K562 (cell line): ENCODE data around the gene NAB1. TPM values are rescaled to one million over a fixed set of nuclear protein-coding genes. Genes with fewer than 3 reads are reported as not detected.
A peak's percentile ranks its signal among the peaks of the same experiment; 100 is the strongest.

Experiments used
- ATF3 ChIP-seq, 2 experiments: fragments of 450-650 bp in 1 of 2; sonication (generic) in 1 of 2; formaldehyde crosslinking in 1 of 2; IDR thresholded peaks in 1 of 2; conservative IDR thresholded peaks in 1 of 2; 2 replicates each; pipeline versions ENCODE4 v1.6.1 to v1.8.1; 2016 to 2023; ENCODE audit warnings: mild to moderate bottlenecking in 2 of 2, moderate library complexity in 2 of 2, inconsistent platforms in 1 of 2, missing genetic modification reagents in 1 of 2
- ATF4 ChIP-seq: fragments of 450-650 bp; formaldehyde crosslinking; IDR thresholded peaks from 2 replicates; pipeline ENCODE4 v1.4.0; 2022; ENCODE audit warnings: mild to moderate bottlenecking, moderate library complexity
- C11orf30 ChIP-seq: fragments of 450-650 bp; IDR thresholded peaks from 2 replicates; pipeline ENCODE4 v1.6.1; 2016; ENCODE audit warnings: low read depth, mild to moderate bottlenecking
- JUN ChIP-seq, 2 experiments: sonication (generic) in 1 of 2; formaldehyde crosslinking in 1 of 2; IDR thresholded peaks; 2 replicates each; pipeline versions ENCODE4 v1.6.1 to v1.8.0; 2012 to 2022; ENCODE audit warnings: borderline replicate concordance in 2 of 2, mild to moderate bottlenecking in 2 of 2, improper control_type of control experiment in 1 of 2, low read depth in 1 of 2, low read length in 1 of 2, missing genetic modification reagents in 1 of 2
- NCOA6 ChIP-seq: fragments of 450-650 bp; IDR thresholded peaks from 2 replicates; pipeline ENCODE4 v1.6.1; 2017; ENCODE audit warnings: mild to moderate bottlenecking
- PHB ChIP-seq: fragments of 250-450 bp; sonication (Bioruptor Pico); IDR thresholded peaks from 2 replicates; pipeline ENCODE4 v1.5.0; 2021
- PKNOX1 ChIP-seq: fragments of 450-650 bp; IDR thresholded peaks from 2 replicates; pipeline ENCODE4 v1.6.1; 2016
- PURB ChIP-seq: sonication (generic); formaldehyde crosslinking; IDR thresholded peaks from 2 replicates; pipeline ENCODE4 v1.9.0; 2021; ENCODE audit warnings: low read depth, mild to moderate bottlenecking, missing genetic modification reagents
- PYGO2 ChIP-seq: fragments of 450-650 bp; IDR thresholded peaks from 2 replicates; pipeline ENCODE4 v1.6.1; 2016; ENCODE audit warnings: mild to moderate bottlenecking, missing genetic modification characterization, moderate library complexity, missing compliant biosample characterization
- RBM15 ChIP-seq: fragments of 200-400 bp; formaldehyde crosslinking; IDR thresholded peaks from 2 replicates; pipeline ENCODE4 v1.6.1; 2018; ENCODE audit warnings: mild to moderate bottlenecking, low read length, moderate library complexity; ENCODE audit not compliant: insufficient read depth
- SIN3A ChIP-seq, 2 experiments: fragments of 150-350 bp in 1 of 2; IDR thresholded peaks; 2 replicates each; pipeline ENCODE4 v1.6.1; 2011 to 2016; ENCODE audit warnings: borderline replicate concordance in 2 of 2, low read depth in 2 of 2, low read length in 2 of 2, mild to moderate bottlenecking in 2 of 2, moderate library complexity in 2 of 2; ENCODE audit not compliant: control insufficient read depth in 1 of 2
- SP1 ChIP-seq: sonication (generic); formaldehyde crosslinking; IDR thresholded peaks from 2 replicates; pipeline ENCODE4 v1.8.1; 2022; ENCODE audit warnings: mild to moderate bottlenecking, missing genetic modification reagents
- TEAD1 ChIP-seq, 2 experiments: fragments of 450-650 bp in 1 of 2; sonication (generic) in 1 of 2; formaldehyde crosslinking; IDR thresholded peaks; 2 replicates each; pipeline versions ENCODE4 v1.4.0 to v1.8.0; 2020 to 2022; ENCODE audit warnings: mild to moderate bottlenecking in 2 of 2, missing genetic modification reagents in 1 of 2
- TFAP4 ChIP-seq: sonication (generic); formaldehyde crosslinking; IDR thresholded peaks from 2 replicates; pipeline ENCODE4 v1.8.0; 2022; ENCODE audit warnings: missing genetic modification reagents, mild to moderate bottlenecking, moderate library complexity, borderline replicate concordance
- THAP12 ChIP-seq: fragments of 250-450 bp; sonication (Bioruptor Pico); IDR thresholded peaks from 2 replicates; pipeline ENCODE4 v1.9.0; 2021; ENCODE audit warnings: mild to moderate bottlenecking, inconsistent platforms
- TSC22D4 ChIP-seq: fragments of 450-650 bp; IDR thresholded peaks from 2 replicates; pipeline ENCODE4 v1.6.1; 2016; ENCODE audit warnings: missing genetic modification characterization, missing biosample characterization, control low read depth
- ZBTB49 ChIP-seq: sonication (generic); formaldehyde crosslinking; IDR thresholded peaks from 2 replicates; pipeline ENCODE4 v1.8.0; 2022; ENCODE audit warnings: missing genetic modification reagents, mild to moderate bottlenecking, borderline replicate concordance
- ZKSCAN3 ChIP-seq: fragments of 250-450 bp; sonication (Bioruptor Pico); IDR thresholded peaks from 2 replicates; pipeline ENCODE4 v1.4.0; 2020
- ZZZ3 ChIP-seq: fragments of 450-650 bp; IDR thresholded peaks from 2 replicates; pipeline ENCODE4 v1.6.1; 2016; ENCODE audit warnings: antibody characterized with exemption, mild to moderate bottlenecking, moderate library complexity
- polyA plus RNA-seq, 8 experiments: library from polyadenylated mRNA; depleted of rRNA in 4 of 8; stranded (reverse) in 5 of 8; unstranded in 3 of 8; fragments of >200 nt; fragmentation: Nextera tagmentation in 2 of 8; fragmentation: Illumina TruSeq in 1 of 8; extraction: Ambion mirVana in 2 of 8; extraction: Trizol in 1 of 8; gene quantifications; 2 replicates each; pipeline versions ENCODE4 v1.2.1 to v1.2.3, GENCODE V29; 2011 to 2014; ENCODE audit warnings: inconsistent platforms in 1 of 8, missing spikeins in 1 of 8
- total RNA-seq, 7 experiments: library from RNA; depleted of rRNA in 6 of 7; stranded (reverse); fragments of >200 nt in 6 of 7; fragmentation: Illumina TruSeq in 2 of 7; extraction: Trizol in 2 of 7; gene quantifications; 2 replicates each; pipeline versions ENCODE4 v1.2.1 to v1.2.3, GENCODE V29; 2011 to 2021; ENCODE audit warnings: low replicate concordance in 1 of 7

Gene NAB1
- total and polyA plus RNA-seq, 9 of the 15 experiments (the other 6 are each of a cell fraction or from before 2014, with no cell fraction given), result 3.1 to 23.0 (median 16.3) TPM

GRCh38 chr2:190668892-190669291 is 20.0 kb downstream of the NAB1 start (continued):
- peak; percentile 97 for TF ChIP-seq PKNOX1
- no peak for TF ChIP-seq PYGO2
- TF ChIP-seq PURB (CRISPR knock-in tag), result no peak
- no peak for TF ChIP-seq TSC22D4 (tag)
- no peak for TF ChIP-seq SP1 (CRISPR knock-in tag)
- no peak for TF ChIP-seq THAP12 (CRISPR knock-in tag)
- TF ChIP-seq ZZZ3, result no peak
- no peak for TF ChIP-seq TFAP4 (CRISPR knock-in tag)
- TF ChIP-seq PHB, result no peak
- TF ChIP-seq JUN (IDR thresholded peaks at IDR 0.05; ENCODE audit: borderline replicate concordance, low read depth, low read length), result peak; percentile 79
- TF ChIP-seq JUN (CRISPR knock-in tag; IDR thresholded peaks at IDR 0.05; ENCODE audit: borderline replicate concordance), result no peak
- no peak for TF ChIP-seq ZBTB49 (CRISPR knock-in tag)
- 0 out of 2 replicates have a peak, but pooled peaks have one; percentile 35 for TF ChIP-seq C11orf30
- no peak for TF ChIP-seq NCOA6
- no peak for TF ChIP-seq ATF4 (CRISPR knock-in tag)
- TF ChIP-seq RBM15, result no peak
- TF ChIP-seq ZKSCAN3 (CRISPR knock-in tag), result no peak
- no peak for TF ChIP-seq SIN3A (IDR thresholded peaks at IDR 0.05; ENCODE audit: borderline replicate concordance in 2 of 2, control insufficient read depth in 1 of 2, low read depth in 2 of 2, low read length in 2 of 2)
- TF ChIP-seq ATF3 (IDR thresholded peaks at IDR 0.05), result peak; percentile 76; the same call in 1 of the 2 replicates
- TF ChIP-seq ATF3 (CRISPR knock-in tag; conservative IDR thresholded peaks at IDR 0.05), result no peak
- TF ChIP-seq TEAD1 (CRISPR knock-in tag; IDR thresholded peaks at IDR 0.05), result no peak
